ENCODE measurements around the gene C17orf114.

The C17orf114 gene

GRCh38 chr17:4786106-4786511, 16.0 kb downstream of the C17orf114 start, which contains the start of gene VMO1:
VMO1 (minus strand) TSS chr17:4786364; CDS start chr17:4786352, 12 bp downstream.
- TF ChIP-seq CTCF (IDR thresholded peaks at IDR 0.05; ENCODE audit: extremely low read depth, missing control alignments), result no peak
- no peak for DNase-seq (ENCODE audit: low spot score)

- no peak for DNase-seq (ENCODE audit: low spot score)
- TF ChIP-seq CTCF (IDR thresholded peaks at IDR 0.05; ENCODE audit: extremely low read depth, missing control alignments), result no peak
Observed at GRCh38 chr17:4785311-4786105, 16.6 kb downstream of the C17orf114 start.

GRCh38 chr17:4782652-4783051, 19.5 kb downstream of the C17orf114 start:
- no peak for TF ChIP-seq CTCF (IDR thresholded peaks at IDR 0.05; ENCODE audit: extremely low read depth, missing control alignments)
- DNase-seq (ENCODE audit: low spot score), result no peak

- no peak for DNase-seq (ENCODE audit: low spot score)
- TF ChIP-seq CTCF (IDR thresholded peaks at IDR 0.05; ENCODE audit: extremely low read depth, missing control alignments), result no peak
Observed at GRCh38 chr17:4780325-4780955, 21.7 kb downstream of the C17orf114 start.

- TF ChIP-seq CTCF (IDR thresholded peaks at IDR 0.05; ENCODE audit: extremely low read depth, missing control alignments), result no peak
- DNase-seq (ENCODE audit: low spot score), result no peak
Observed at GRCh38 chr17:4777969-4778760, 24.0 kb downstream of the C17orf114 start.

- no peak for DNase-seq (ENCODE audit: low spot score)
- no peak for TF ChIP-seq CTCF (IDR thresholded peaks at IDR 0.05; ENCODE audit: extremely low read depth, missing control alignments)
Observed at GRCh38 chr17:4772235-4772613, 29.9 kb downstream of the C17orf114 start.
